Urinary bladder (tissue), 4 donors: ENCODE results near the gene USP15. TPM values are rescaled to one million over a fixed set of nuclear protein-coding genes. Genes with fewer than 3 reads are reported as not detected.
"Not testable (repeated sequence)": the region's sequence is repeated elsewhere in the genome, so short reads cannot be mapped to it uniquely, and the experiment has no call there.

ENCODE experiments used
- DNase-seq: peaks from one replicate; pipeline ENCODE4 v3.0.0-alpha.2; 2015; ENCODE audit errors: extremely low spot score
- H3K27ac ChIP-seq: one replicate; pipeline ENCODE4 v1.5.1; 2013; ENCODE audit warnings: low read depth, mild to moderate bottlenecking, moderate library complexity
- H3K36me3 ChIP-seq: one replicate; pipeline ENCODE4 v1.6.1; 2013; ENCODE audit warnings: mild to moderate bottlenecking, moderate library complexity; ENCODE audit not compliant: insufficient read depth
- H3K4me1 ChIP-seq: one replicate; pipeline ENCODE4 v1.6.1; 2013; ENCODE audit warnings: mild to moderate bottlenecking, moderate library complexity; ENCODE audit not compliant: insufficient read depth
- H3K4me3 ChIP-seq: one replicate; pipeline ENCODE4 v1.5.1; 2013; ENCODE audit warnings: low read depth, low read length
- WGBS: extraction: QIAGEN DNeasy Blood & Tissue Kit; methylation state at CpG from one replicate; pipeline ENCODE4 v1.1.7; 2013; 5-methylcytosine and 5-hydroxymethylcytosine counted together
- polyA plus RNA-seq: library from polyadenylated mRNA; stranded (reverse); fragments of 200-250 nt; gene quantifications from one replicate; pipeline ENCODE4 v1.2.3, GENCODE V29; 2013
- total RNA-seq: library from RNA; depleted of rRNA; stranded (reverse); fragments of >200 nt; gene quantifications from one replicate; pipeline ENCODE4 v1.2.3, GENCODE V29; 2014
- donor health status: healthy with polysubstance abuse.
- donor health status: healthy.

USP15 gene
- total and polyA plus RNA-seq, 2 donors = 31.9 to 135 TPM

GRCh38 chr12:62332598-62332997 lies 72.4 kb downstream of the USP15 start:
- H3K27ac ChIP-seq = no peak overlapping the region
- H3K36me3 ChIP-seq = no peaks in the 10 kb centered on the region
- 63% methylated on average over 1 of the region's 1 CpG for WGBS
- no peaks in the 10 kb centered on the region for H3K4me1 ChIP-seq
- DNase-seq = no peak
- H3K4me3 ChIP-seq = no peak overlapping the region

DNA sequence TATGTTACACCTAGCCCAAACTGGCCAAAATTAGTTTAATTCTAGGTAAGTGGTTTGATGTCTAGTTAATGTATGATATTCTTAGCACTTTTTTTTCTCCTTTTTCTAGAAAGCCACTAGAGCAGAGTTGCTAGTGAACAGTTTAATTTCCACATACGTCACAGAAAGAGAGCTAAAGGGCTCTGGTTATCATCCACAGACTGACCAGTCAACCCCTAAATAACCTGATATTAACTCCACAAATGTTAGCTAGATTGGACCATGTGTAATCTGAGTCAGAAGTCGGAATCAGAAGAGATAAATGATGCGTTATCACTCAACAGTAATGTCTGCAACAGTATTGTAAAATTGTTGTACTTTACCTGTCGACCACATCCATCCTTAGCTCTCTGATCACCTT lies 74.9 kb downstream of the USP15 start:
- no peak for DNase-seq
- Histone ChIP-seq H3K36me3 (no peaks in the 10 kb centered on the region), H3K4me1 (no peaks in the 10 kb centered on the region), H3K4me3 (no peak overlapping the region), H3K27ac (no peak overlapping the region)
- WGBS = 87% methylated on average over 4 of the region's 4 CpGs

DNA sequence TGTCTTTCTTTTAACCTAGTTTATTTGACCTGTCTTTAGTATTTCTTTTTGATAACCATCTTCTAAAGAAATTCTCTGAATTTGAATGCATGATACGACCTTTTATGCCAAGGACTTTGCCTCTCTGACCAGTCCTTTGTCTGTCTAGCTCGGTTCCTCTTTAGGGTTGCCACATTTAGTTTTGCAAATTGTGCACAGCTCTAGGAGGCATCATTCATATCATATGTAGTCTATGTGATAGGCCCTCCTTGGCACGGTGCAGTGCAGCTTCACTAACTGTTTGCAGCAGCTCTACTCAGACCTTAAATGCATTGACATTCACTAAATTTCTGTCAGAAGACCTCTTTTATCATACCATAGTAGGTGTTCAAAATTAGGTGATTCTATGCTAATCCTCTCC lies 75.6 kb downstream of the USP15 start:
- WGBS = 88% methylated on average over 3 of the region's 3 CpGs
- no peaks in the 10 kb centered on the region for H3K4me1 ChIP-seq
- H3K27ac ChIP-seq = no peak overlapping the region
- DNase-seq = no peak
- H3K4me3 ChIP-seq = no peak overlapping the region
- H3K36me3 ChIP-seq = no peaks in the 10 kb centered on the region

DNA sequence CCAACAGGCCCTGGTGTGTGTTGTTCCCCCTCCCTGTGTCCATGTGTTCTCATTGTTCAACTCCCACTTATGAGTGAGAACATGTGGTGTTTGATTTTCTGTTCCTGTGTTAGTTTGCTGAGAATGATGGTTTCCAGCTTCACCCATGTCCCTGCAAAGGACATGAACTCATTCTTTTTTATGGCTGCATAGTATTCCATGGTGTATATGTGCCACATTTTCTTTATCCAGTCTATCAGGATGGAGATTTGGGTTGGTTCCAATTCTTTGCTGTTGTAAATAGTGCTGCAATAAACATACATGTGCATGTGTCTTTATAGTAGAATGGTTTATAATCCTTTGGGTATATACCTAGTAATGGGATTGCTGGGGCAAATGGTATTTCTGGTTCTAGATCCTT lies 77.4 kb downstream of the USP15 start:
- not testable (repeated sequence) for H3K27ac ChIP-seq, H3K4me1 ChIP-seq, H3K4me3 ChIP-seq, H3K36me3 ChIP-seq, DNase-seq

DNA sequence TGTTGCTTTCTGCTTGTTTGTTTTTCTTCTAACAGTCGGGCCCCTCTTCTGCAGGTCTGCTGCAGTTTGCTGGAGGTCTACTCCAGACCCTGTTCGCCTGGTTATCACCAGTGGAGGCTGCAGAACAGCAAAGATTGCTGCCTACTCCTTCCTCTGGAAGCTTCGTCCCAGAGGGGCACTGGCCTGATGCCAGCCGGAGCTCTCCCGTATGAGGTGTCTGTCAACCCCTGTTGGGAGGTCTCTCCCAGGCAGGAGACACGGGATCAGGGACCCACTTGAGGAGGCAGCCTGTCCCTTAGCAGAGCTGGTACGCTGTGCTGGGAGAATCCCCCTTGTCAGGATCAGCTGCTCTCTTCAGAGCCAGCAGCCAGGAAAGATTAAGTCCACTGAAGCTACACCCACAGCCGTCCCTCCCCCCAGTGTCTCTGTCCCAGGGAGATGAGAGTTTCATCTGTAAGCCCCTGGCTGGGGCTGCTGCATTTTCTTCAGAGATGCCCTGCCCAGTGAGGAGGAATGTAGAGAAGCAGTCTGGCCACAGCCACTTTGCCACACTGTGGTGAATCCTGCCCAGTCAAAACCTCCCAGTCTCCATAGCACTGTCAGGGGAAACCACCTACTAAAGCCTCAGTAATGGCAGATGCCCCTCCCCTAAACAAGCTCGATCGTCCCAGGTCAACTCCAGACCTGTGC lies 82.6 kb downstream of the USP15 start:
- not testable (repeated sequence) for H3K4me3 ChIP-seq, H3K27ac ChIP-seq, DNase-seq, H3K36me3 ChIP-seq, H3K4me1 ChIP-seq
- WGBS = 97% methylated on average over 10 of the region's 10 CpGs

DNA sequence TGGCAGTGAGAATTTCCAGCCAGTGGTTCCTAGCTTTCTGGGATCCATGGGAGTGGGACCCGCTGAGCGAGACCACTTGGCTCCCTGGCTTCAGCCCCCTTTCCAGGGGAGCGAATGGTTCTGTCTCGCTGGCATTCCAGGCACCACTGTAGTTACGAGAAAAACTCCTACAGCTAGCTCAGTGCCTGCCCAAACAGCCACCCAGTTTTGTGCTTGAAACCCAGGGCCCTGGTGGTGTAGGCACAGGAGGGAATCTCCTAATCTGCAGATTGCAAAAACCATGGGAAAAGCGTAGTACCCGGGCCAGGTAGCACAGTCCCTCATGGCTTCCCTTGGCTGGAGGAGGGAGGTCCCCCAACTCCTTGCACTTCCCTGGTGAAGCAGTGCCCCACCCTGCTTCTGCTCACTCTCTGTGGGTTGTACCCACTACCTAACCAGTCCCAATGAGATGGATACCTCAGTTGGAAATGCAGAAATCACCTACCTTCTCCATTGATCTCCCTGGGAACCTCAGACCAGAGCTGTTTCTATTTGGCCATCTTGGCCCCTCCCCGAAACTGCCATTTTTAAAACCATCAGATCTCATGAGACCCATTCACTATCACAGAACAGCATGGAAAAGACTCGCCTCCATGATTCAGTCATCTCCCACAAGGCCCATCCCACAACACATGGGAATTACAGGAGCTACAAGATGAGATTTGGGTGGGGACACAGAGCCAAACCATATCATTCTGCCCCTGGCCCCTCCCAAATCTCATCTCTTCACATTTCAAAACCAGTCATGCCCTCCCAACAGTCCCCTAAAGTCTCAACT lies 83.3 kb downstream of the USP15 start:
- not testable (repeated sequence) for H3K4me3 ChIP-seq, H3K4me1 ChIP-seq, H3K36me3 ChIP-seq, DNase-seq, H3K27ac ChIP-seq
- WGBS = 99% methylated on average over 9 of the region's 9 CpGs

DNA sequence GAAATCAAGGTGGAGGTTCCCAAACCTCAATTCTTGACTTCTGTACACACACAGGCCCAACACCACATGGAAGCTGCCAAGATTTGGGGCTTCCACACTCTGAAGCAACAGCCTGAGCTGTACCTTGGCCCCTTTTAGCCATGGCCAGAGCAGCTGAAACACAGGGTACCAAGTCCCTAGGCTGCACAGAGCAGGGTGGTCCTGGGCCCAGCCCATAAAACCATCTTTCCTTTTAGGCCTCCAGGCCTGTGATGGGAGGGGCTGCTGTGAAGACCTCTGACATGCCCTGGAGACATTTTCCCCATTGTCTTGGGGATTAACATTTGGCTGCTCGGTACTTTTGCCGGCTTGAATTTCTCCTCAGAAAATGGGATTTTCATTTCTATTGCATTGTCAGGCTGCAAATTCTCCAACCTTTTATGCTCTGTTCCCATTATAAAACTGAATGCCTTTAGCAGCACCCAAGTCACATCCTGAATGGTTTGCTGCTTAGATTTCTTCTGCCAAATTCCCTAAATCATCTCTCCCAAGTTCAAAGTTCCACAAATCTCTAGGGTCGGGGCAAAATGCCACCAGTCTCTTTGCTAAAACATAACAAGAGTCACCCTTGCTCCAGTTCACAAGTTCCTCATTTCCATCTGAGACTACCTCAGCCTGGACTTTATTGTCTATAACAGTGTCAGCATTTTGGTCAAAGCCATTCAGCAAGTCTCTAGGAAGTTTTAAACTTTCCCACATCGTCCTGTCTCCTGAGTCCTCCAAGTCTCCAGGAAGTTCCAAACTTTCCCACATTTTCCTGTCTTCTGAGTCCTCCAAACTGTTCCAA lies 84.7 kb downstream of the USP15 start:
- not testable (repeated sequence) for H3K4me3 ChIP-seq, H3K27ac ChIP-seq, H3K36me3 ChIP-seq, H3K4me1 ChIP-seq, DNase-seq
- 94% methylated on average over 4 of the region's 4 CpGs for WGBS

- no peak overlapping the region for H3K4me3 ChIP-seq
- no peak for DNase-seq
- H3K27ac ChIP-seq = no peak overlapping the region
- H3K4me1 ChIP-seq = no peaks in the 10 kb centered on the region
- no peaks in the 10 kb centered on the region for H3K36me3 ChIP-seq
- 97% methylated on average over 6 of the region's 6 CpGs for WGBS
These were observed 85.5 kb downstream of the USP15 start for GRCh38 chr12:62345667-62346066.

DNA sequence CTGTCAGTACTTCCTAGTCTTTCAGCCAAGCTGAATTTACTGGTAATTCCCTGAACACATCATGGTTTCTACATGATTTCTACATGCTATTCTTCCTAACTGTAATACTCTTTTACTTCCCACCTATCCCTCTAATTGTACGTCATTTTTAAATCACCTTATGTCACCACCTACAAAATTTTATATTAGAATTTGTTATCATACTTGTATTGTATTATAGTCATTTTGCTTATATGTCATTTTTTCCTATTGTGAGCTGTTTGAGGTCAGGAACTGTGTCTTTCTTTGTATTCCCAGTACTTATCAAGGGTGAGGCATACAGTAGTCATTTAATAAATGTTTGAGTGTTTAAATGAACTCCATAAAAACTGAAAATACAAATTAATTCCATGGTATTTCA lies 86.6 kb downstream of the USP15 start:
- Histone ChIP-seq H3K4me1 (no peaks in the 10 kb centered on the region), H3K27ac (no peak overlapping the region), H3K4me3 (no peak overlapping the region), H3K36me3 (no peaks in the 10 kb centered on the region)
- DNase-seq = no peak
- WGBS = 96% methylated on average over 1 of the region's 1 CpG

DNA sequence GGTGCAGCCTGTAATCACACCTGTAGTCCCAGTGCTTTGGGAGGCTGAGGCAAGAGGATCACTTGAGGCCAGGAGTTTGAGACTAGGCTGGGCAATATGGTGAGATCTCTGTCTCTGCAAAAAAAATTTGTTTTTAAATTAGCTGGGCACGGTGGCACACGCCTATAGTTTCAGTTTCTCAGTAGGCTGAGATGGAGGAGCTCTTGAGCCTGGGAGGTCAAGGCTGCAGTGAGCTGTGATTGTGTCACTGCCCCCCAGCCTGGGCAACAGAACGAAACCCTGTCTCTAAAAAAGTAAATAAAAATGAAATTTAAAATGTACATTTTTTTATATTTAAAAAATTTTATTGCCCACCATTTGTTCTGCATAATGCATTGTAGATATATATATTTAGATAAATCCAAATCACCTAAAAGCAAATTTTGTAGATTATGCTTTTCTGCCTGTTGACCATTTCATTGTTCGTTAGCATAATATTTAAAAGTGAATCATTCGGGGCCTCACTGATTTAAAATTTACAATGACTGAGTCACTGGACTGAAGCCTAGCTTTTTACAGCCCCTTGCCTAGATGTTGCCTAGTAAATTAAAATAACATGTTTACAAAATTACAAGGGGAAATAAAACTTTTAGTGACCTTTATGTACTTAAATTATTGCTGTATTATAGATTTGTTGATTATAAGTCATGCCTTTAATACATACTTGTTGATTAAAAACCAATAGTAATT lies 87.9 kb downstream of the USP15 start:
- no peak for DNase-seq
- Histone ChIP-seq H3K36me3 (no peaks in the 10 kb centered on the region), H3K4me1 (no peaks in the 10 kb centered on the region), H3K27ac (no peak overlapping the region), H3K4me3 (no peak overlapping the region)
- 83% methylated on average over 5 of the region's 5 CpGs for WGBS

- DNase-seq = no peak
- no peak overlapping the region for H3K27ac ChIP-seq
- 74% methylated on average over 2 of the region's 2 CpGs for WGBS
- H3K4me1 ChIP-seq = no peaks in the 10 kb centered on the region
- no peak overlapping the region for H3K4me3 ChIP-seq
- no peaks in the 10 kb centered on the region for H3K36me3 ChIP-seq
These were observed 90.3 kb downstream of the USP15 start for GRCh38 chr12:62350554-62350953.

DNA sequence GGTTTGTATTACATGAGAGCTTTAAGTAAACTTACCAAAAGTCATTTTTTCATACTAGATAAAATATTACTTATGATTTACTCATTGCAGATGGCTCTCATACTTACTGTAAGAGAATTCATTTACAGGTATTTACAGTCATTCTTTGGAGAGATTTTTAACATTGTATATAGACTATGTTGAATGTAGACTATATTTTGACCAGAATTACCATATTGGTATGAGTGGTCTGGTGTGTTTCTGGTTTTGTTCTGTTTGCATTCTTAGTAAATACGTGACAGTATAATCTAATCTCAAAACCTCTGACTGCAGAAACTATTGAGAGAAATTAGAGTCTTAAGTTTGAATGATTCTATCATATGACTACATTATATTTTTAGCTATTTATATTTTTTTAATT lies 91.1 kb downstream of the USP15 start:
- no peak overlapping the region for H3K27ac ChIP-seq
- H3K36me3 ChIP-seq = no peaks in the 10 kb centered on the region
- no peaks in the 10 kb centered on the region for H3K4me1 ChIP-seq
- H3K4me3 ChIP-seq = no peak overlapping the region
- no peak for DNase-seq
- 96% methylated on average over 1 of the region's 1 CpG for WGBS

DNA sequence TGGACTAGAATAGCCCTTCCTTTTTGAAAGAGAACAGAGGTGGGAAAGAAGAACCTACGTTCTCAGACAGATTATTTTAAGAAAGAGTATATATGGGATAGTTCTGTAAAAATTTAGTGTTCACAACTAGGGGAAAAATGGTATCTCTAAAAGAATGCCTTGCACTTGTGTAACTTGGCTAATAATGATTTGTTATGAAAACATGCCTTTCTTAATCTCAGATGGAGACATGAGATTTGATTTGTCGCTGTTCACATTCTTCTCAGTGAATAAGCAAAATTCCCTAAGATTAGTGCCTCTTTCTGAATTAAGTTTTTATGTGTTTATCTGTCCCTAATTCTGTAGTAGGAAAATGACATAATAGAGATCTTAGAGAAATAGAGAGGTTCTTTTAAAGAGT lies 100.8 kb downstream of the USP15 start:
- Histone ChIP-seq H3K36me3 (no peaks in the 10 kb centered on the region), H3K4me3 (no peak overlapping the region), H3K27ac (no peak overlapping the region), H3K4me1 (no peaks in the 10 kb centered on the region)
- WGBS = 71% methylated on average over 2 of the region's 2 CpGs
- no peak for DNase-seq
